Daoy (cell line): ENCODE measurements around the gene ACE. TPM values are rescaled to one million over a fixed set of nuclear protein-coding genes. Genes with fewer than 3 reads are reported as not detected.
A peak's percentile ranks its signal among the peaks of the same experiment; 100 is the strongest.

Experiments
- DNase-seq: peaks from one replicate; pipeline ENCODE4 v3.0.0-alpha.2; 2015; ENCODE audit warnings: low read depth
- total RNA-seq: library from RNA; depleted of rRNA; stranded (reverse); fragments of >200 nt; shearing (Covaris generic); gene quantifications from 2 replicates; pipeline ENCODE4 v1.2.3, GENCODE V29; 2014

ACE gene
- total RNA-seq, 1 experiment from 2014 or later = 0.29 TPM

GRCh38 chr17:63474586-63475460 is 2.0 kb upstream of the ACE start:
- DNase-seq = no peak

- DNase-seq = no peak
Measured at GRCh38 chr17:63475491-63476412, 1.1 kb upstream of the ACE start.

- DNase-seq = peak; percentile 38
Measured at GRCh38 chr17:63476459-63476853, 405 bp upstream of the ACE start.

GRCh38 chr17:63477480-63478440 is 899 bp downstream of the ACE start:
- peak; percentile 30 for DNase-seq

- DNase-seq = peak; percentile 93
Measured at GRCh38 chr17:63478814-63479494, 2.1 kb downstream of the ACE start.

GRCh38 chr17:63479495-63480184 is 2.8 kb downstream of the ACE start:
- no peak for DNase-seq

- no peak for DNase-seq
Measured at GRCh38 chr17:63480192-63480784, 3.4 kb downstream of the ACE start.

GRCh38 chr17:63480826-63481487 is 4.1 kb downstream of the ACE start:
- DNase-seq = no peak

GRCh38 chr17:63481488-63481870 is 4.6 kb downstream of the ACE start:
- no peak for DNase-seq

- DNase-seq = no peak
Measured at GRCh38 chr17:63482509-63482908, 5.6 kb downstream of the ACE start.

GRCh38 chr17:63483038-63483437 is 6.2 kb downstream of the ACE start:
- no peak for DNase-seq

GRCh38 chr17:63483655-63484575 is 7.1 kb downstream of the ACE start:
- no peak for DNase-seq

- no peak for DNase-seq
Measured at GRCh38 chr17:63486317-63487013, 9.6 kb downstream of the ACE start.

GRCh38 chr17:63487014-63487339 is 10.1 kb downstream of the ACE start:
- DNase-seq = no peak

- no peak for DNase-seq
Measured at GRCh38 chr17:63488851-63489250, 12.0 kb downstream of the ACE start.

GRCh38 chr17:63489291-63489690 is 12.4 kb downstream of the ACE start:
- DNase-seq = no peak

- DNase-seq = no peak
Measured at GRCh38 chr17:63490329-63490728, 13.5 kb downstream of the ACE start.
